Measurements from ENCODE around the gene VWA8.
A peak's percentile ranks its signal among the peaks of the same experiment; 100 is the strongest.

Gene VWA8

GRCh38 chr13:41960637-41961465 lies at the start of gene VWA8:
Gene VWA8 (minus strand): TSS chr13:41961109. CDS start chr13:41961015, 94 bp downstream.
- peak; percentile 29 for DNase-seq

GRCh38 chr13:42009057-42009456 lies 48.1 kb upstream of the VWA8 start:
- DNase-seq: no peak

GRCh38 chr13:42007844-42008243 lies 46.9 kb upstream of the VWA8 start:
- DNase-seq: no peak

- DNase-seq: no peak
Observed at GRCh38 chr13:42002066-42002465, 41.2 kb upstream of the VWA8 start.

GRCh38 chr13:42001580-42001979 lies 40.7 kb upstream of the VWA8 start:
- DNase-seq: no peak

GRCh38 chr13:42000846-42001245 lies 39.9 kb upstream of the VWA8 start:
- DNase-seq: no peak

GRCh38 chr13:41997396-41997795 lies 36.5 kb upstream of the VWA8 start:
- no peak for DNase-seq

GRCh38 chr13:41995946-41996345 lies 35.0 kb upstream of the VWA8 start:
- DNase-seq: no peak

- DNase-seq: no peak
Observed at GRCh38 chr13:41995336-41995735, 34.4 kb upstream of the VWA8 start.

GRCh38 chr13:41994696-41995095 lies 33.8 kb upstream of the VWA8 start:
- no peak for DNase-seq

GRCh38 chr13:41991936-41992335 lies 31.0 kb upstream of the VWA8 start:
- DNase-seq: no peak

- no peak for DNase-seq
Observed at GRCh38 chr13:41988244-41988643, 27.3 kb upstream of the VWA8 start.

GRCh38 chr13:41985788-41986508 lies 25.0 kb upstream of the VWA8 start:
- no peak for DNase-seq

GRCh38 chr13:41981951-41982715 lies 21.2 kb upstream of the VWA8 start:
- no peak for DNase-seq

- no peak for DNase-seq
Observed at GRCh38 chr13:41978007-41978406, 17.1 kb upstream of the VWA8 start.

- DNase-seq: no peak
Observed at GRCh38 chr13:41976476-41976875, 15.6 kb upstream of the VWA8 start.

GRCh38 chr13:41974262-41974900 lies 13.5 kb upstream of the VWA8 start:
- DNase-seq: no peak

- DNase-seq: no peak
Observed at GRCh38 chr13:41973247-41973741, 12.4 kb upstream of the VWA8 start.

- no peak for DNase-seq
Observed at GRCh38 chr13:41971848-41972247, 10.9 kb upstream of the VWA8 start.

GRCh38 chr13:41970918-41971317 lies 10.0 kb upstream of the VWA8 start:
- no peak for DNase-seq

- no peak for DNase-seq
Observed at GRCh38 chr13:41970022-41970421, 9.1 kb upstream of the VWA8 start.

- DNase-seq: no peak
Observed at GRCh38 chr13:41969072-41969471, 8.2 kb upstream of the VWA8 start.

GRCh38 chr13:41966671-41967070 lies 5.8 kb upstream of the VWA8 start:
- DNase-seq: no peak

Data from NCI-H774 (cell line).